T-cell (primary cell): Measurements from ENCODE around the gene DNAJC30. TPM values are rescaled to one million over a fixed set of nuclear protein-coding genes. Genes with fewer than 3 reads are reported as not detected.
A peak's percentile ranks its signal among the peaks of the same experiment; 100 is the strongest.

Experiments used
- ATAC-seq, 4 experiments: fragments of 200-7000 bp in 3 of 4; fragments of 150-1000 bp in 1 of 4; cut with Tn5 transposase; replicated peaks in 1 of 4; 1 replicate in 3 of 4; 2 replicates in 1 of 4; pipeline ENCODE4 v1.10.0; 2021; ENCODE audit warnings: moderate library complexity in 3 of 4, mild to moderate bottlenecking in 2 of 4, moderate number of reproducible peaks in 1 of 4
- CTCF ChIA-PET, 2 donors: fragments of 300-600 bp; sonication (Branson Sonifier 250); formaldehyde crosslinking; loops; one replicate each; lab custom pipeline; 2022; ENCODE audit warnings: antibody characterized with exemption in 2 of 2; lab: Charles Lee
- POLR2A ChIA-PET, 2 donors: fragments of 300-600 bp; sonication (Branson Sonifier 250); formaldehyde crosslinking; loops; one replicate each; lab custom pipeline; 2022; ENCODE audit warnings: antibody characterized with exemption in 2 of 2; lab: Charles Lee
- DNase-seq, 35 experiments: peaks; one replicate each; pipeline versions ENCODE4 v3.0.0 to v3.0.0-alpha.2; 2013 to 2023
- H3K27ac ChIP-seq: one replicate; pipeline ENCODE4 v1.5.1; 2013; ENCODE audit warnings: low read length
- H3K27me3 ChIP-seq, 2 experiments: replicated peaks in 1 of 2; 1 replicate in 1 of 2; 2 replicates in 1 of 2; pipeline versions ENCODE4 v1.6.1 to v1.7.0; 2013; ENCODE audit warnings: low read length in 1 of 2, mixed read lengths in 1 of 2; ENCODE audit not compliant: control insufficient read depth in 2 of 2, insufficient read depth in 2 of 2; ENCODE audit errors: extremely low read depth in 1 of 2
- H3K36me3 ChIP-seq, 2 donors: 1 replicate in 1 of 2; 2 replicates in 1 of 2; pipeline versions ENCODE4 v1.6.1 to v1.7.0; 2013; ENCODE audit warnings: low read length in 1 of 2; ENCODE audit not compliant: control insufficient read depth in 2 of 2, insufficient read depth in 1 of 2; ENCODE audit errors: extremely low read depth in 1 of 2
- H3K4me1 ChIP-seq, 2 experiments: 1 replicate in 1 of 2; 2 replicates in 1 of 2; pipeline versions ENCODE4 v1.6.1 to v1.7.0; 2013; ENCODE audit warnings: low read length in 2 of 2, mixed read lengths in 1 of 2; ENCODE audit not compliant: insufficient read depth in 2 of 2, control insufficient read depth in 1 of 2; ENCODE audit errors: extremely low read depth in 1 of 2
- H3K4me3 ChIP-seq, 2 donors: 1 replicate in 1 of 2; 2 replicates in 1 of 2; pipeline versions ENCODE4 v1.5.1 to v1.7.0; 2013; ENCODE audit warnings: mild to moderate bottlenecking in 2 of 2, low read length in 1 of 2, moderate library complexity in 1 of 2; ENCODE audit not compliant: control insufficient read depth in 1 of 2; ENCODE audit errors: extremely low read depth in 1 of 2
- H3K9me3 ChIP-seq: 2 replicates; pipeline ENCODE4 v1.7.0; 2013
- H3K27ac Mint-ChIP-seq, 2 donors: one replicate each; pipeline ENCODE4 v1.8.0; 2020 to 2021; ENCODE audit warnings: mild to moderate bottlenecking in 2 of 2, mixed read lengths in 2 of 2
- H3K27me3 Mint-ChIP-seq, 2 donors: one replicate each; pipeline ENCODE4 v1.8.0; 2021 to 2022; ENCODE audit warnings: mixed read lengths in 2 of 2
- H3K36me3 Mint-ChIP-seq: one replicate; pipeline ENCODE4 v1.8.0; 2021; ENCODE audit warnings: mixed read lengths
- H3K4me1 Mint-ChIP-seq, 3 donors: one replicate each; pipeline ENCODE4 v1.8.0; 2020 to 2022; ENCODE audit warnings: mixed read lengths in 3 of 3, mild to moderate bottlenecking in 1 of 3
- H3K4me3 Mint-ChIP-seq, 3 donors: one replicate each; pipeline ENCODE4 v1.8.0; 2020 to 2022; ENCODE audit warnings: mild to moderate bottlenecking in 3 of 3, mixed read lengths in 3 of 3, moderate library complexity in 3 of 3
- H3K9me3 Mint-ChIP-seq, 3 donors: one replicate each; pipeline ENCODE4 v1.8.0; 2020 to 2022; ENCODE audit warnings: mixed read lengths in 3 of 3
- WGBS: methylation state at CpG from one replicate; pipeline ENCODE4 v1.1.5; 2013; ENCODE audit warnings: missing lambda C conversion rate; ENCODE audit not compliant: insufficient coverage; 5-methylcytosine and 5-hydroxymethylcytosine counted together
- total RNA-seq, 35 experiments: library from RNA in 6 of 35; stranded (reverse) in 6 of 35; fragments of 120-200 nt in 1 of 35; gene quantifications; one replicate each; pipeline versions ENCODE4 v1.2.1 to v1.2.4 and lab custom pipeline; 2013 to 2026

DNAJC30 gene
- total RNA-seq, 5 donors from 2014 or later (not counting 1 experiment from before 2014, with no cell fraction given) = 9.1 to 16.4 (median 14.7) TPM

- H3K9me3 Mint-ChIP-seq = no peaks in the 10 kb centered on the region
- Histone ChIP-seq H3K27ac (no peak overlapping the region), H3K9me3 (no peaks in the 10 kb centered on the region), H3K27me3 (peaks cover 0 to 18% of the 10 kb centered on the region in 2 experiments), H3K4me3 (no peak overlapping the region), H3K36me3 (peaks cover 3 to 18% of the 10 kb centered on the region in 2 donors), H3K4me1 (peaks cover 0 to 4% of the 10 kb centered on the region in 2 experiments)
- no peak overlapping the region for H3K27ac Mint-ChIP-seq
- peaks cover 14% of the 10 kb centered on the region for H3K36me3 Mint-ChIP-seq
- WGBS = 80% methylated on average over 1 of the region's 1 CpG
- POLR2A ChIA-PET = interaction anchor here in 1 of 2 donors (0.6 kb wide), 1 partner anchor 16 kb away, joined by 3 read pairs; no protein-coding TSS in a partner anchor
- CTCF ChIA-PET = no interaction called here
- DNase-seq = no peak
- no peak overlapping the region for H3K4me3 Mint-ChIP-seq
- peaks cover 0 to 6% (median 3%) of the 10 kb centered on the region in 3 donors for H3K4me1 Mint-ChIP-seq
- H3K27me3 Mint-ChIP-seq = peaks cover 0 to 4% of the 10 kb centered on the region in 2 donors
- no peak for ATAC-seq
Observed at GRCh38 chr7:73674468-73675124, 8.7 kb downstream of the DNAJC30 start.

DNA sequence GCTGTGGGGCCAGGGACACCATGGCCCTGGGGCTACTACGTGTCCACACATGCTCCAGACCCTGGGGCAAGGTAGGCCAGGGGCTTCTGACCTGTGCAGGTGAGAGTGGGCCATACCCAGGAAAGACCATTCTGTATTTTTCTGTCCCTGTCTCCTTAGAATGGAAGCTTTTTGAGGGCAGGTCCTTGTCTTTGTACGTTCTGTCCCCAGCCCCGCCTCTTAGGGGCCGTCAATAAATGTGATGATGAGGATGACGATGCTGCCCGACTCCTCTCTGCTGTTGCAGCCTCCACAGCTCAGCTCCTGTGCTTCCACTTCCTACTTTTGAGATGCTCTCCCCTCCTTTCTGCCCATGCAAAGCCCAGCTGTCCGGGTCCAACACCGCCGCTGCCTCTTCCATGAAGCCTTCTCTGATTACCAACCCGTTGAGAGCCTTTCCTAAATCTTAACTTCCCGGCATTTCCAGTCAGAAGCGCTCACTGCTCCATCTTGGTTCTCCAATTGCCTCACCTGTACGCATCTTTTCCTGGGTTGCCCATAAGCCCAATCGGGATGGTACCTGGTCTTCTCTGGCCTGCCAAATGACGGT is 11.3 kb downstream of the DNAJC30 start:
- Mint-ChIP-seq H3K4me3 (no peak overlapping the region), H3K27ac (no peak overlapping the region), H3K4me1 (peaks cover 5 to 9% (median 8%) of the 10 kb centered on the region in 3 donors)

GRCh38 chr7:73671322-73671661 is 12.0 kb downstream of the DNAJC30 start:
- no peaks in the 10 kb centered on the region for H3K9me3 ChIP-seq
- peaks cover 5 to 9% (median 8%) of the 10 kb centered on the region in 3 donors for H3K4me1 Mint-ChIP-seq
- no peak overlapping the region for H3K4me3 ChIP-seq
- no peak overlapping the region for H3K4me3 Mint-ChIP-seq
- H3K36me3 Mint-ChIP-seq = no peaks in the 10 kb centered on the region
- POLR2A ChIA-PET = no interaction called here
- CTCF ChIA-PET = no interaction called here
- 55% methylated on average over 4 of the region's 12 CpGs for WGBS
- H3K27ac Mint-ChIP-seq = no peak overlapping the region
- H3K9me3 Mint-ChIP-seq = no peaks in the 10 kb centered on the region
- DNase-seq (no peak), ATAC-seq (no peak)
- H3K4me1 ChIP-seq = peaks cover 0 to 12% of the 10 kb centered on the region in 2 experiments
- H3K27me3 Mint-ChIP-seq = peaks cover 5 to 14% of the 10 kb centered on the region in 2 donors
- H3K27ac ChIP-seq = no peak overlapping the region
- no peaks in the 10 kb centered on the region for H3K36me3 ChIP-seq
- H3K27me3 ChIP-seq = peaks cover 0 to 42% of the 10 kb centered on the region in 2 experiments

More for the DNA sequence above, 11.3 kb downstream of the DNAJC30 start:
- peaks cover 0 to 12% of the 10 kb centered on the region in 2 experiments for H3K4me1 ChIP-seq
- Mint-ChIP-seq H3K27me3 (peaks cover 5 to 14% of the 10 kb centered on the region in 2 donors), H3K36me3 (no peaks in the 10 kb centered on the region), H3K9me3 (no peaks in the 10 kb centered on the region)
- H3K9me3 ChIP-seq = no peaks in the 10 kb centered on the region
- H3K4me3 ChIP-seq = no peak overlapping the region
- no peaks in the 10 kb centered on the region for H3K36me3 ChIP-seq
- ChIA-PET CTCF (no interaction called here), POLR2A (no interaction called here)
- DNase-seq (no peak), ATAC-seq (no peak)
- peaks cover 0 to 38% of the 10 kb centered on the region in 2 experiments for H3K27me3 ChIP-seq
- 86% methylated on average over 11 of the region's 15 CpGs for WGBS
- H3K27ac ChIP-seq = no peak overlapping the region

GRCh38 chr7:73669858-73670385 is 13.3 kb downstream of the DNAJC30 start:
- no peak overlapping the region for H3K27ac Mint-ChIP-seq
- ATAC-seq (no peak), DNase-seq (no peak)
- H3K4me1 Mint-ChIP-seq = peaks cover 5 to 13% (median 8%) of the 10 kb centered on the region in 3 donors
- H3K36me3 Mint-ChIP-seq = no peaks in the 10 kb centered on the region
- Histone ChIP-seq H3K27me3 (peaks cover 4 to 56% of the 10 kb centered on the region in 2 experiments), H3K4me1 (peaks cover 0 to 12% of the 10 kb centered on the region in 2 experiments), H3K36me3 (no peaks in the 10 kb centered on the region), H3K9me3 (no peaks in the 10 kb centered on the region), H3K27ac (no peak overlapping the region), H3K4me3 (no peak overlapping the region)
- POLR2A ChIA-PET = no interaction called here
- H3K27me3 Mint-ChIP-seq = peaks cover 5 to 24% of the 10 kb centered on the region in 2 donors
- CTCF ChIA-PET = interaction anchor here in 1 of 2 donors (0.6 kb wide), 1 partner anchor 483 kb away, joined by 7 read pairs; no protein-coding TSS in a partner anchor
- WGBS = 70% methylated on average over 6 of the region's 12 CpGs
- H3K9me3 Mint-ChIP-seq = no peaks in the 10 kb centered on the region
- peak overlapping the region in 1 of 3 donors; percentile 6 for H3K4me3 Mint-ChIP-seq

DNA sequence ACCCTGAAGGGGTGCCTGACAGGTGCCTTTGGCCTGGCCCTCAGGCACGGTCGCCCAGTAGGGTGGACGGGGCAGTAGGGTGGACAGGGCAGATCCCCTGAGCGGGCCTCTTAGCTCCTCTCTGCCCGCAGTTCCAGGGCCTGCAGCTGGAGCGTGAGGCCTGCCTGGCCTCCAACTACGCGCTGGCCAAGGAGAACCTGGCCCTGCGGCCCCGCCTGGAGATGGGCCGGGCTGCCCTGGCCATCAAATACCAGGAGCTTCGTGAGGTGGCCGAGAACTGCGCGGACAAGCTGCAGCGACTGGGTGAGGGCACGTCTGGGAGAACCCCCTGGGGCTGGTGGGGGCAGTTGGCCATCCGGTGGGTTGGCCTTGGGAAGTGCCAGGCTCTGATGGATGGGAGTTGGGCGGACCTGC is 14.0 kb downstream of the DNAJC30 start:
- H3K27ac Mint-ChIP-seq = no peak overlapping the region
- ChIA-PET CTCF (no interaction called here), POLR2A (no interaction called here)
- H3K4me3 ChIP-seq = no peak overlapping the region
- H3K4me1 Mint-ChIP-seq = peaks cover 5 to 13% (median 8%) of the 10 kb centered on the region in 3 donors
- no peak for DNase-seq
- H3K27ac ChIP-seq = no peak overlapping the region
- H3K36me3 Mint-ChIP-seq = no peaks in the 10 kb centered on the region
- no peaks in the 10 kb centered on the region for H3K36me3 ChIP-seq
- H3K9me3 Mint-ChIP-seq = no peaks in the 10 kb centered on the region
- peak overlapping the region in 1 of 3 donors; percentile 63 for H3K4me3 Mint-ChIP-seq
- no peaks in the 10 kb centered on the region for H3K9me3 ChIP-seq
- peaks cover 10 to 30% of the 10 kb centered on the region in 2 donors for H3K27me3 Mint-ChIP-seq
- H3K27me3 ChIP-seq = peaks cover 4 to 62% of the 10 kb centered on the region in 2 experiments
- 77% methylated on average over 18 of the region's 19 CpGs for WGBS
- H3K4me1 ChIP-seq = peaks cover 0 to 12% of the 10 kb centered on the region in 2 experiments
- ATAC-seq = no peak

- POLR2A ChIA-PET = no interaction called here
- Histone ChIP-seq H3K36me3 (no peaks in the 10 kb centered on the region), H3K4me1 (peaks cover 0 to 12% of the 10 kb centered on the region in 2 experiments), H3K4me3 (no peak overlapping the region), H3K27me3 (peaks cover 4 to 66% of the 10 kb centered on the region in 2 experiments), H3K9me3 (no peaks in the 10 kb centered on the region), H3K27ac (no peak overlapping the region)
- no peaks in the 10 kb centered on the region for H3K36me3 Mint-ChIP-seq
- H3K27ac Mint-ChIP-seq = no peak overlapping the region
- 58% methylated on average over 3 of the region's 5 CpGs for WGBS
- H3K9me3 Mint-ChIP-seq = no peaks in the 10 kb centered on the region
- H3K27me3 Mint-ChIP-seq = peaks cover 14 to 34% of the 10 kb centered on the region in 2 donors
- CTCF ChIA-PET = no interaction called here
- ATAC-seq = no peak
- H3K4me3 Mint-ChIP-seq = peak overlapping the region; percentile 61 to 71 (median 63)
- no peak for DNase-seq
- H3K4me1 Mint-ChIP-seq = peaks cover 5 to 13% (median 11%) of the 10 kb centered on the region in 3 donors
Observed at GRCh38 chr7:73668886-73669230, 14.4 kb downstream of the DNAJC30 start.
